GM18861 (cell line): ENCODE data around the gene RIMBP2.

Experiments
- ATAC-seq: cut with Tn5 transposase; IDR thresholded peaks from one replicate; pipeline ENCODE4 v1.9.1; 2021; ENCODE audit not compliant: unreplicated experiment

The RIMBP2 gene

GRCh38 chr12:130434560-130434959, 281.5 kb downstream of the RIMBP2 start:
- no peak for ATAC-seq

GRCh38 chr12:130433834-130434233, 282.3 kb downstream of the RIMBP2 start:
- ATAC-seq: no peak

DNA sequence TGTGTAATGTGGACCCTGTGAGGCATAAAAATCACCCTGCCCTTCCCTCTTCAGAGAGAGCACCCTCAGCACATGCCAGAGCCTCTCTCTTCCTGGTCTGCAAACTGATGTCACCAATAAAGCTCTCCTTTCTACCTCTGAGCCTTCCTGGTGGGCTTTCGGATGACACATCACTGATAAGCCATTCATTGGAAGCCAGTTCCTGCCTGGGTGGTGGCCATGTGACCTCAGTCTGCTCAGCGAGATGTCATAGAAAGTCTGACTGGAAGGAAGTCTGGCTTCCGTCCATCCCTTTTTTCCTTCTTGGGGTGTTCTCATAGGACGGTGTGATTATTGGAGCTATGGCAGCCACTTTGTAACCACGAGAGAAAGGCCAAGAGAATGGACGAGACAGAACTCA, 282.7 kb downstream of the RIMBP2 start:
- no peak for ATAC-seq

- no peak for ATAC-seq
Measured at GRCh38 chr12:130431176-130431575, 284.9 kb downstream of the RIMBP2 start.

GRCh38 chr12:130429656-130430505, 286.2 kb downstream of the RIMBP2 start:
- no peak for ATAC-seq

- no peak for ATAC-seq
Measured at GRCh38 chr12:130428116-130428515, 288.0 kb downstream of the RIMBP2 start.

GRCh38 chr12:130427381-130427887, 288.7 kb downstream of the RIMBP2 start:
- no peak for ATAC-seq

GRCh38 chr12:130425698-130426245, 290.3 kb downstream of the RIMBP2 start:
- ATAC-seq: no peak

DNA sequence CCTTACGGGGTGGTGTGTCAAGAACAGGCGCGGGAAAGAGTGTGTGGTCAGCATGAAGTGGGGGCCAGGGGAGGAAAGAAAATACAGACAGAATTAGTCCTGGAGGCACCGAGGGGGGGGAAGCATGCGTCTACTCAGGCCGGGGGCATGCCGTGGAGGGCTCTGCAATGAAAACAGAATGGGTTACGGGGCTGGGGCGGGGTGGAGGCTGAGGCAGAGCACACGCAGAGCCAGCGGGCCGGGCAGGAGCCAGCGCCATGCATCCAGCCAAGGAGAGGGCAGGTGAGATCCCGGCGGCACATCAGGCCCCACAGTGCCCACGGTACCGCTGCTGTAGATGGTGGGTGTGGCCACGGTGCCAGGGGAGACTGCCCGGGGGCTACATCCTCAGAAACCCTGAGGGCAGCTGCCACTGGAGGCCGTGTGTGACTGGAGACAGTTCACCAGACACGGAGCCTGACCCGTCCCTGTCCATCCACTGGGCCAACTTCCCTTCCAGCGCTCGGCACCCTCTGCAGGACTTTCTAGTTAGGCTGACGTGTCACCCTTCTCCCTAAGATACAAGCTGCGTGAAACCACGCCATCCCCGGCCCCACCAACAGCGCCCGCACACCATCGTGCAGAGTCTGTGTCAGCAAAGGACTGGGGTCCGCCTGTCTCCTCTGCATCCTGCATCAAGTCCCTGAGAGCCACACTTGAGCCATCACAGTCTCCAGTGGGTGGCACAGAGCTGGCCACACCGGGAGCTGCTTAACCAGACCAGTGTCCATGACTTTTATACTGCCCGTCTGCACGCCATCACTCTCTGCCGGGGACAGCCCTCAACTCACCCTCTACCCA, 291.0 kb downstream of the RIMBP2 start:
- ATAC-seq: no peak

- ATAC-seq: no peak
Measured at GRCh38 chr12:130423991-130424857, 291.9 kb downstream of the RIMBP2 start.

- ATAC-seq: no peak
Measured at GRCh38 chr12:130423136-130423535, 293.0 kb downstream of the RIMBP2 start.

- no peak for ATAC-seq
Measured at GRCh38 chr12:130422676-130423075, 293.4 kb downstream of the RIMBP2 start.

DNA sequence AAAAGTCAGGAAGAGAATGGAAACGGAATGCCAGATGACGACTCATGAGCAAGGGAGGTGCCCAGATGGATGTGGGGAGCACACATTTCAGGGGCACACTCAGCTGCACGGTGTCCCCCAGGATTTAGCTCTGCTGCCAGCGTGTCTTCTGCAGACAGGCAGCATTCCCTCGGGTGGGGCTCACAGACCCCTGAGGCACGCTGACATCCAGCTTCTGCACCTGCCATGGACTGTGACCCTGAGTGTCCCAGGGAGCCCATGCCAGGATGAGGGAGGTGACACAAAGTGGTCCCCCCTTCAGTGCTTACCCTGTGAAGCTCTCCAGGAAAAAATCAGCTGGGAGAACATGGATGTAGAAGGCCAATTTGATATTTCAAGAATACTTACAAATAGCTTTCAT, 294.2 kb downstream of the RIMBP2 start:
- ATAC-seq: no peak

GRCh38 chr12:130420071-130420470, 296.0 kb downstream of the RIMBP2 start:
- no peak for ATAC-seq

- no peak for ATAC-seq
Measured at GRCh38 chr12:130419116-130419515, 297.0 kb downstream of the RIMBP2 start.

GRCh38 chr12:130418251-130418650, 297.8 kb downstream of the RIMBP2 start:
- no peak for ATAC-seq

GRCh38 chr12:130414381-130414780, 301.7 kb downstream of the RIMBP2 start:
- no peak for ATAC-seq

- ATAC-seq: no peak
Measured at GRCh38 chr12:130413909-130414308, 302.2 kb downstream of the RIMBP2 start.

DNA sequence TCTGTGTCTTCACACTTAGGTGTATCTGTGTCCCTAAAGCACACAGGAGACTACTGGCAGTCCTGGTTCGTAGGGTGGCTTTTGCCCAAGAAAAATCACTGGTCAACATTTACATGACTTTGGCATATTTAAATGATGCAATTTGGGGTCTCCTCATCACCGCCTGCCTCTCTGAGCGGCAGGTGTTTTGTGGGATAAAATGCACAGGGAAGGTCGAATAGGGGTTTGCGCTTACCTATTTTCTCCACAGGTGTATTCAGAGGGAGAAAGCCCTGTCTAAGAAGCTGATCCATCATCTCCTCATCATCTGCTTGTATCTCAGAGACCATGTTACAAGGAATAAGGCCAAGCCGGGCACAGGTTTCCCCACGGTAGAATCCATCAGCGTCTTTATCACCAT, 303.7 kb downstream of the RIMBP2 start:
- ATAC-seq: no peak

DNA sequence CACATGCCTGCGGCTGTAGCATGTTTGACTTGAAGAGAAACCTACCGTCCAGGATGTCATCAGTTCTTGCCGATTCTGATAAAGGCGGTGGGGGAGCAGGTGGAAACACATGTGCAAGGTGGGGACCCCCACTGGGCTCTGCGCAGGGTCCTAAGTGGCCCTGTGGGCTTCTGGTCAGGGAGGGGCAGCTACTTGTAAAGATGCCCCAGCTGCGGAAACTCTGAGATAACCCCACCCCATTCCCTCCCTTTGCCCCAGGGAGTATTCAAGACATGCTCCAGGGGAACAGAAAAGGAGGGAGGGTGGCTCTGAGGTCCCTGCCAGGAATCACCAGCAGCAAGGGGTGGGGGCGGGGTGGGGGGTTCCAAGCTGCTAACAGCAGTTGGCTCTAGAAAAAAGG, 310.8 kb downstream of the RIMBP2 start:
- no peak for ATAC-seq

DNA sequence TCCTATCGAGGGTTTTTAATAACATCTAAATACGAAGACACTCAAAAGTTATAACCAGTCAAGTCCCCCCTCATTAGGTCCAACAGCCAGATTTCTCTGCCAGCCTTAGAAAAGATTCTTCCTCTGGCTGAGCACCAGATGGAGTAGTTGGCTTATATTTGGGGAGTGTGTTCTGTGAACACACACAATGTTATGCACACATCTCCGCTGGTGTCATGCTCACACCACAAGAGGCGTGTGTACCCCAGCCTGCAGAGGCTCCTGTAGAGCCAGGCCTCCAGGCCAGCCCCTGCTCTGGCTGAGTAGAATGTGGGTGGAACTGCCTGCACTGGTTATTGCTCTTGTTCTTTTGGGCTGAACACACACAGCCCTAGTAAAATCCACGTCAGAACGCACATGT, 314.4 kb downstream of the RIMBP2 start:
- ATAC-seq: no peak
